Suppressor macrophage treated with lipopolysaccharide for 1 hour (primary cell): ENCODE measurements around the gene KDM3A.
"Not testable (repeated sequence)": the region's sequence is repeated elsewhere in the genome, so short reads cannot be mapped to it uniquely, and the experiment has no call there.

ENCODE experiments used
- DNase-seq, 3 donors: peaks; one replicate each; pipeline ENCODE4 v3.0.0-alpha.2; 2020 to 2022

The KDM3A gene

DNA sequence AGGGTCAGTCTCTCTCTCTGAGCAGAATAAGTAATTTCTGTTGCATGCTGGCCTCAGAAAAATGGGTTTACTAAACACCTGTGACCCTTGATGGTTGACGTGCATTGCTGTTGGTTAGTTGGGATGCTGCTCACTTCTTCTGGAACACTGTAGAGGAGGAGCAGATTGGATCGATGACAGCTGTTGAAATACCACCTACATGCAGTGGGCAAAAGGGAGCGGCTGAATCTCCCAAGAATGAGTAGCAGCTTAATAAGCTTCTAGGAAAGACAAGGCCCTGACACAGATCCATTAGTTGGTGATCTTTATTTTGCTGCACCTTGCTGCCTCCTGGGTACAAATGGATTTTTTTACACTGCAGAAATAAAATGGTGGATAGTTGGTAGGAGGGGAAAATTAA is 43.2 kb downstream of the KDM3A start:
- no peak for DNase-seq

DNA sequence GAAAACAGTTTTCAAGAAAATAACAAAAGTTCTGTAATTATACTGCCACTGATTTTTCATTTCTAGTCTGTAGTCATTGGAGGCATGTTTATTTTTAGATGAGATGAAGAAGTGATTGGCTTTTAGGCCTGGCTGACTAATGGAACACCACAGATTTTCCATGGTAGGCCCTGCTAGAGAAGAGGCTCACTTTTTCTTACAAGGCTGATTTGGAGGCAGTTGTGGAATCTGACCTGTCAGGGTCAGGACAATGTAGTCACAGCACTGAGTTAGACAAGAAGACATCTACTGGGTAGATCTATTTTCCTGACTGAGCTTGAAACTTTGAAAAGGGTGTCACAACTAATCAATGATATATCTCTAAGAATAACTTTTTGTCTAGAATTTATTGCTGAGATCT is 43.9 kb downstream of the KDM3A start:
- no peak for DNase-seq

DNA sequence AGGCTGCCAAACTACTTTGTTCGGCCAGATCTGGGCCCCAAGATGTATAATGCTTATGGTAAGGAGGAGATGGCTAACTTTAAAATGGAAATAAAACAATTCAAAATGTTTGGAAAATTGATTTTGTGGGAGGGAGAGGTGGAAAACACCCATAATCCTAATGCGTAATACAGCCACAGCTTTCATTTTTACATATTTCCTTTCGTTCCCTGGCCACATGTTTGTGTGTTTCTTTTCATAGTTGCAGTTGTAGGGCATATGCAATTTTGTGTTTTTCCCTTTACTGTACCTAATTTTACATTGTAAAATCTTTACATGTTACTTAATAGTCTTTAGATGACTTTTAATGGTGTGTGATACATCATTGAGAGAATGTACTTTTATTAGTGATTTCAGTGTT is 44.6 kb downstream of the KDM3A start:
- no peak for DNase-seq

DNA sequence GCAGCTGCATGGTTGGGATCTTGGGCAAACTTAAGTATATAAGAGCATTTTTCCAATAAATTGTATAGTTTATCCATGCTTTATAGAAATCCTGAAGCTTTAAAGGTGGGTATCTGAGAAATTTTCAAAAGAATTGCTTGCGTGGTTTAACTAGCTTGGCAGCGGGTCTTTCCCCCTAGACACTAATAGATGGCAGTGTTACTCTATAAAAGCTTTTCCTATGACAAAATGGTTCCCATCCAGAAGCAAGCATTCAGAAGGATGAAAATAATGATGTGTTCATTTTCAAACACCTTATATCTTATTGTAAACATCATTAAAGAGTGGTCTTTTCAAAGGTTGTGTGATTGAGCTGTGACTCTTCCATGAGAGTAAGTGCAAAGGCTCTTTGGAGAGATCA is 45.9 kb downstream of the KDM3A start:
- no peak for DNase-seq

DNA sequence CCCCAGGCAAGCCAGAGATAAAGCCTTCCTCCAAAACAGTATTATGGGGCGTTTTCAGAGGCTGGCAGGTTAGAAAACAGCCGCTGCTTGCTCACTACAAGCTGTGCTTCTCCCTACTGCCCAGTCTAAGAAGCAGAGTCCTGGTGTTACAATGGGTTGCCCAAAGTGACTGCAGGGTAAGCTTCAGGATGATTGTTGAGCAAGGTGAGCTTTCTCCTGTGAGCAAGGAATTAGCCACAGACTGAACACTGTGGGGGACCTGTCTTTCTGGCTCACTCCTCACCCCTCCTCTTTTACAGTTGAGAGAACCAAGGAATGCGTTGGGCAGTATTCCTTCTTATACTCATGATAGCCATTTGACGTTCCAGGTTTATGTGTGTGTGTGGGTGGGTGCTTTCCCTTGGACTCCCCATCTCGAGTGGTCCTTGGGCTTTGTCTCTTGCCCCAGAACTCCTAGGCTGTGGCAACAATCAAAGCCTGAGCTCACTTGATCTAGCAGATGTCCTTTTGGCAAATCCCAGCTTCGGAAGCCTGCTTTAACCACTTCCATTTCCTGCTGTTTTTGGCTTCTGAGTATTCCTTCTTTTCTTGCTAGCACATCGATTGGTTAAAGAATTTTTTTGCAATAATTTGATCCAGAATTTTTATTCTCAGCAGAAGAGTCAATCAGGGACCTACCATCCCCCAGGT is 47.5 kb downstream of the KDM3A start:
- DNase-seq = no peak

DNA sequence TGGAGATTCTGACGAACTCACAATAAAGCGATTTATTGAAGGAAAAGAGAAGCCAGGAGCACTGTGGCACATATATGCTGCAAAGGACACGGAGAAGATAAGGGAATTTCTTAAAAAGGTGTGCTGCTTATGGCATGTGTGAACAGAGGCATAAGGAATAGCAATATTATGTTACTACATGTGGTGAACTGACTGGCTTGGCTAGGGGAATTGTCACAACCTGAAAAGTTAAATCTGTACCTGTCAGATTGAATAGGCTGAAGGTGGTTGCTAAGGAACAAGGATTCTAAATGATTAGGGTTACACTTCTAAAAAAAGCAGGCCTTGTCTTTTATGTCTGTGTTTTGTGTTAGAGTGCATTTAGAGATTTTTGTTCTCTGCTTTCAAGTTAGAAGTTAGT is 48.4 kb downstream of the KDM3A start:
- no peak for DNase-seq

DNA sequence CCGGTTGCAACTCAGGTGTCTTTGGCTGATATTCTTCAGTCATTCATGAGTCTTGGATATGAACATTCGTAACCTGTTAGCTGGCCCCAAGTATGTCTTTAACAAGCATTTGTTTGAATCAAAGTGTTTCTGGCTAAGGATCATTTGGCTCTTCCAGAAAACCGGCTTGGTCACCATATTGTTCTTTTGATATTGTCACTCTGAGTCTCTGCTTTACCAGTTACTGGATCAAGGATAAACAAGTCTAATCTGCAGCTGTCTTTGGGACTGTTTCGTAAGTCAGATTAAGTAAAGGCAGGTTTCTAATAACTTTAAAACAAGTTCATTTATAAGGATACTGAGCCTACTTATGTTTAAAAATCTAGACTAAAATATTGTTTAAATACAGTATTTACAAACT is 49.1 kb downstream of the KDM3A start:
- no peak for DNase-seq

DNA sequence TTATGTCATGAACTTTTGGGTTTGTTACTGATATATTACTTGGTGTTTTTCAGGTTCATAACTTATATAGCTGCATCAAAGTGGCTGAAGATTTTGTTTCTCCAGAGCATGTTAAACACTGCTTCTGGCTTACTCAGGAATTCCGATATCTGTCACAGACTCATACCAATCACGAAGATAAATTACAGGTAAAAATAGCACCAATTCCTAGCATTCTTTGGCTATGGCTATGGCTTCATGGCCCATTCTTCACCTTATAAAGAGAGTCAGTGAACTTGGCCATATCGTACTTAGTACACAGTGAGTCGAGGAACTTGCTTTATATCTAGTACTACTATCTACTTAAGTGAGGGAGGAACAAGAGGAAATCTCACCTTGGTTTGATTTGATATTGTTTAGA is 49.9 kb downstream of the KDM3A start:
- DNase-seq = no peak

DNA sequence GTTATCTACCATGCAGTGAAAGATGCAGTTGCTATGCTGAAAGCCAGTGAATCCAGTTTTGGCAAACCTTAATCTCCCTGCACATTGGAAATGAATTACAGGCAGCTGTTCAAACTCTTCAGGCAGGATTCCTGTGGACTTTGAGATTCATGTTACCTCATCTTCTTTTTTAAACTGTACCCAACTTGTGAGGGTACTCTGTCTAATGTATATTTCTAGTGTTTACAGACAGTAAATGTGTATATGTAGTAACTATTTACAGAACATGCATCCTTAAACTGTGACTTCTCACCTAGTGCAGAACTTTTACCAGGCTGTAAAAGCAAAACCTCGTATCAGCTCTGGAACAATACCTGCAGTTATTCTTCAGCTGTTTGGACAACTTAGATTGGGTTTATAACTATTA is 50.9 kb downstream of the KDM3A start:
- DNase-seq = no peak

DNA sequence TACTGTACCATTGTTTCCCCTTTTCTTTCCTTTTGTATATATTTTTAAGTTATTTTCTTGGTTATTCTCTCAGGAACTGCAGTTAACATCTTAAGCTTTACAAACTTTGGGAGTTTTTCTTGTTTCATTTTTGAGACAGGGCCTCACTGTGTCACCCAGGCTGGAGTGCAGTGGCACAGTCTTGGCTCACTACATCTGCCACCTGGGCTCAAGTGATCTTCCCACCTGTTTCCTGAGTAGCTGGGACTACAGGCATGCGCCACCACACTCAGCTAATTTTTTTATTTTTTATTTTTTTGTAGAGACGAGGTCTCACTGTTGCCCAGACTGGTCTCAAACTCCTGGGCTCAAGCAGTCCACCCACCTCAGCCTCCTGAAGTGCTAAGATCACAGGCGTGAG is 55.2 kb downstream of the KDM3A start:
- DNase-seq = not testable (repeated sequence)

DNA sequence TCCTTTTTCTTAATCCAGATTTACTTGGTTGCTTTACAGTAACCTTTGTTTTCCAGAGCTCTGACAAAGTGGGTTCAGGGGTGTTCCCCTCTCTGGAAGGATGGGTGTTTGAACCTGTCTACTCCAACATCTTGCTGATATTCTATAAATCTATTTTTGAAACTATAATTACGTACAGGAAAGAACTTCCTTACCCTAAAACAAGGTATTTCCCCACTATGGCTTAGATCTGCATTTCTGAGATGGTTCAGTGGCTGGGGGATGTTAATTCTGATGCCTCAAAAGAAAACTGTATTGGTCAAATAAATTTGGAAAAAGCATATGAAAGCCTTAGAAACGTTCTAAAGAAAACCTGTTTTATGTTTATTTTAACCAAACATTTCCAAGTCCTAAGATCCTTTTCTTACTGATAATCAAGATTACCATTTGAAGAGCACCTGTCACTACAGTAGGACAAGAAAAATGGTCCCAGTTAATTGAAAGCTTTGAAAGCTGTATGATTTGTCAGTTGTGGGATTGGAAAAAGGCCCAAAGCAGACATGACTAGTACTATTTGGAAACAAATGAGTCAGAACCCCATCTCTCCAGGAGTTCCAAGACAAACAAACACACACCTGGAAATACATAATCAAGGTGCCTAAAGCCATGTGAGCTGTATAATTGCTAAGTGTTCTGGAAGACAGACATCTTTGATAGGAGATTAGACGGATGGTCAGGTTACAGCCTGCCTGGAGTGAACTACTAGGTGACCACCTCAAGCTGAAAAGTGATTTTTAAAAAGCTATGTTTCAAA is 57.5 kb downstream of the KDM3A start:
- no peak for DNase-seq

DNA sequence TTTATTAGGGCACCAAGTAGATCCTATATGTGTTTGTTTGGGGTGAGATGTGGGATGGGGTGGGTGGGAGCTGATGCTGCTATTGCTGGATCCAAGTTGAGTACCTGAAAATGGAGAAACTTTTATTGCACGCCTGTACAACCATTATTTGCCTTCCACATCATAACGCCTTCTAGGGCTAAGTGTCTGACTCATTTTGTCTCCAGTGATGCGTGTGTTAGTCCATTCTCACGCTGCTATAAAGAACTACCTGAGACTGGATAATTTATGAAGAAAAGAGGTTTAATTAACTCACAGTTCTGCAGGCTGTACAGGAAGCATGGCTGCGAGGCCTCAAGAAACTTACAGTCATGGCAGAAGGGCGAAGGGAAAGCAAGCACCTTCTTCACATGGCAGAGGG is 58.2 kb downstream of the KDM3A start:
- no peak for DNase-seq

DNA sequence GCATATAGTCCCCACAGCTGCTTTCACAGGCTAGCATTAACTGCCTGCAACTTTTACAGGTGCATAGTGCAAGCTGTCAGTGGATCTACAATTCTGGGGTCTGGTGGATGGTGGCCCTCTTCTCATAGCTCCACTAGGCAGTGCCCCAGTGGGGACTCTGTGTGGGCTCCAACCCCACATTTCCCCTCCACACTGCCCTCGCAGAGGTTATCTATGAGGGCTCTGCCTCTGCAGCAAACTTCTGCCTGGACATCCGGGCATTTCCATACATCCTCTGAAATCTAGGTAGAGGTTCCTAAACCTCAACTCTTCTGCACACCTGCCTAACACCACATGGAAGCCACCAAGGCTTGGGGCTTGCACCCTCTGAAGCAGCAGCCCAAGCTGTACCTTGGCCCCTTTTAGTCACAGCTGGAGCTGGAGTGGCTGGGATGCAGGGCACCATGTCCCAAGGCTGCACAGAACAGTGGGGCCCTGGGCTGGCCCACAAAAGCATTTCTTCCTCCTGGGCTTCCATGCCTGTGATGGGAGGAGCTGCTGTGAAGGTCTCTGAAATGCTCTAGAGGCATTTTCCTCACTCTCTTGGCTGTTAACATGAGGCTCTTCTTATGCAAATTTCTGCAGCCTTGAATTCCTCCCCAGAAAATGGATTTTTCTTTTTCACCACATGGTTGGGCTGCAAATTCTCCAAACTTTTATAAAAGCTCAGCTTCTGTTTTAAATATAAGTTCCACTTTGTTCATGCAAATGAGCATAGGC is 59.3 kb downstream of the KDM3A start:
- no peak for DNase-seq

DNA sequence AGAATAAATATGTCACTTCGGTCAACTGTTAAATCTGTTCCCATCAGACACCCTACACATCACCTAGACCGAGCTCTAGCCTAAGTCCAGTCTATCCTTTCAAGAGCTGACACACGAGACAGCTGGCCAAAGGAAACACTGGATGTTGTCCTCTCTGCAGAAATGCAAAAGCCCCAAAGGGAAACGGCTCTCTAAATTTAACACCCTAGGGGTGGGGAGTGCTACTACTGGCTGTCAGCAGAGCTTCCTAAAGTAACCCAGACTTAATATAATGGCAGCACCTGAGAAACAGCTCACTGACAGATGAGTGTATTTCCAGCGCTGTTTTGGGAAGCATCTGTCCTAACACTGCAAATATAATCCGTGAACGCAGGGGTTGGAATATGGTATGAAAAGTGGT is 66.4 kb downstream of the KDM3A start:
- DNase-seq = no peak

DNA sequence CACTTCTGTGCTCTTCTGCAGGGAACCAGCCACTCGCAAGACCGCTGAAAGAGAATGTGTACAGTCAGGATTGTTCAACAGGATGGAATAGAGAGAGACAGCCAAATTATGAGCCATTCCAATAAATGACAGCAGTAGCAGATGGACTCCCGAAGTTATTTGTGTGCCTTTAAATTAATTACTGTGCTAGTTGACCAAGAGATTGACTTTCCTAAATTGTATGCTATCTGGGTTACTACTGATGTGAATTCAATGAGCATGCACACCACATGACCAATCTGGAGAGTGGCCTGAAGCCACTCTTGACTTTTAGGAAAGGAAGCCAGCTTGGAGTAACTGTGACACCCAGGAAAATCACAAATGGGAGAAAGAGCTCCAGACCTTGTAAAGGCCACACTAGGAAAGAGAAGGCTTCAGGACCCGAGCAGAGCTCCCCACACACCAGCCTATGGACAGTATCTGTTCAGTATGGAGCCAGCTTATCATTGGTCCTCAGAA is 69.3 kb downstream of the KDM3A start:
- DNase-seq = no peak

DNA sequence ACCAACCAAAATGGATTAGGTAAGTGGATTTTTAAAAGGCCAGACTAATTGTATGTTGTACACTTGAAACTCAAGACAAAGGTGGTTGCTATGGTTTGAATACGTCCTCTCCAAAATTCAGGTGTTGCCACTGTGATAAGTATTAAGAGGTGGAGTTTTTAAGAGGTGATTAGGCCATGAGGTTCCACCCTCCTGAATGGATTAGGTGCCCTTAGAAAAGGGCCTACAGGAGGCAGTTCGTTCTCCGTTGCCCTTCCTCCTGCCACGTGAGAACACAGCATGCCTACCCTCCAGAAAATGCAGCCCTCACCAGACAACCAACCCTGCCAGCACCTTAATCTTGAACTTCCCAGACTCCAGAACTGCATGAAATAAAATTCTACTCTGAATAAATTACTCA is 70.9 kb downstream of the KDM3A start:
- DNase-seq = no peak

DNA sequence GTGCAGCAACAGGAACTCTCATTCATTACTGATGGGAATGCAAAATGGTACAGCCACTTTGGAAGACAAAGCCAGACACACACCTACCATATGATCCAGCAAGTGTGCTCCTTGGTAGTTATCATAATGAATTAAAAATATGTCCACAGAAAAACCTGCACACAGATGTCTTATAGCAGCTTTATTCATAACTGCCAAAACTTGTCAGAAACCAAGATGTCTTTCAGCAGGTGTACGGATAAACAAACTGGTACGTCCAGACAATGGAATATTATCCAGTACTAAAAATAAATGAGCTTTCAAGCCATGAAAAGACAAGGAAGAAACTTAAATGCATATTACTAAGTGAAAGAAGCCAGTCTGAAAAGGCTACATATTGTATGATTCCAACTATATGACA is 71.7 kb downstream of the KDM3A start:
- no peak for DNase-seq

DNA sequence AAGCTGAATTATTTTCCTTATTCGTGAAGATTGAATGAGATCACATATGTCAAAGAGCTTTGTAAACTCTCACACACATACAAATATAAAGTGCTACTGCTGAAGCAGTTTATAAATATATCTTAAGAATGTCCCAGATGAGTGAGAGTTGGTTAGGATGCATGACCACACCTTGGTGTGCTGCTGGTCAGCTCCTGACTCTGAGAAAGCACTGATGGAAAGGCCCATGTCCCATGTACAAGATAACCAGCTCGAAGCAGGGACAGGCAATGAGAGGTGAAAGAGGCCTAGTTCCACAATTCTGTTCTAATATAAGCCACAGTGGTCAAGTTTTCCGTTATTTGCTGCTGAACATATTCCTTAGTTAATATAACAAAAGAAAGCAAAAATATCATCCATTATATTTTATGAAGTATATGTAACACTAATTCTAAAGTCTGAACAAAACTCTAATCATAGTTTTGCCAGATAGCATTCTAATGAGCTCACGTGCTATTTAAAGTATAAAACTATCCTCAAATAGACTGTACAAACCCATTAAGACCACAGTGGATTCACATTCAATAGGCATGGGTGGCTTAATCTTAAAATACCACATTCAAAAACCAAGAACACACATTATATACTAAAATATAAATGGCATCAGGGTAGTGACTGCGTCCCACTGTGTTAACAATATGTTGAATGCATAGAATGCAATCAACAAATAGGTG is 72.9 kb downstream of the KDM3A start:
- no peak for DNase-seq

DNA sequence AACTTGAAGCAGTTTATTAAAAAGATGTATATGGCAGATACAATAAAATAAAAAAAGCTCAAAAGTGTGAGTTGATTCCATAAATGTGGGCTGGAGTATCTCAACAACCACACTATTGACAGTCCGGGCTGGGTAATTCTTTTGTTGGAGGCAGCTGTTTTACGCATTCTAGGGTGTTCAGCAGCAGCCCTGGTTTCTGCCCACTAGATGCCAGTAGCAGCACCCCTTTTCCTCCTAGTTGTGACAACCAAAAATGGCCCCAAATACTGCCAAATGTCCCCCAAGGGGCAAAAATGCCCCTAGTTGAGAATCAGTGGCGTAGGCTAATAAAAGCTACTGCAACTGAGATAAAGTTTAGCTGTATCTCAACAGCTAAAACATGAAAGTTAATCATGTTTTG is 77.3 kb downstream of the KDM3A start:
- peak; percentile 27 to 37 (median 28) for DNase-seq

DNA sequence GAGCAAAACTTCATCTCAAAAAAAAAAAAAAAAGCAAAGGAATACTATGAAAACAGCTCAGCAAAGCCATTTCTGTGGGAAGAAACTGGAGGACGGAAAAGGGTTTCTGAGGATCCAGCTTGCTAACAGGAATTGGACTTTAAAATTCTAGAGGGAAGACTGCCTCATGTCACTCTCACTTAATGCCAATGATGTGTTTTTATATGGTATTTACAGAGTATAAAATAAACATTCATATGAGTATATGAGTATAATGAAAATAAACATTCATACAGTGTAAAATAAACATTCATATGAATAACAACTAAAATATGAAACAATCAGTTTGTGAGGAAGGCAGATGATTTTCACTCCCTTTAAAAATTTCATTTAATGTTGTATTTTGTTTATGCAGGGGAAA is 78.2 kb downstream of the KDM3A start:
- DNase-seq = no peak

DNA sequence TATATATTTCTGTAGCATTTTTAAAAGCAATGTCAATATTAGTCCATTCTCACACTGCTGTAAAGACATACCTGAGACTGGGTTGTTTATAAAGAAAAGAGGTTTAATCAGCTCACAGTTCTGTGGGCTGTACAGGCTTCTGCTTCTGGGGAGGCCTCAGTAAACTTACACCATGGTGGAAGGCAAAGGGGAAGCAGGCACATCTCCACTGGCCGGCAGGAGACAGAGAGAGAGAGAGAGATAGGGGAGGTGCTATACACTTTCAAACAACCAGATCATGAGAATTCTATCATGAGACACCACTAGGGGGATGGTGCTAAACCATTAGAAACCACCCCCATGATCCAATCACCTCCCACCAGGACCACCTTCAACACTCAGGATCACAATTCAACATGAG is 79.0 kb downstream of the KDM3A start:
- no peak for DNase-seq

DNA sequence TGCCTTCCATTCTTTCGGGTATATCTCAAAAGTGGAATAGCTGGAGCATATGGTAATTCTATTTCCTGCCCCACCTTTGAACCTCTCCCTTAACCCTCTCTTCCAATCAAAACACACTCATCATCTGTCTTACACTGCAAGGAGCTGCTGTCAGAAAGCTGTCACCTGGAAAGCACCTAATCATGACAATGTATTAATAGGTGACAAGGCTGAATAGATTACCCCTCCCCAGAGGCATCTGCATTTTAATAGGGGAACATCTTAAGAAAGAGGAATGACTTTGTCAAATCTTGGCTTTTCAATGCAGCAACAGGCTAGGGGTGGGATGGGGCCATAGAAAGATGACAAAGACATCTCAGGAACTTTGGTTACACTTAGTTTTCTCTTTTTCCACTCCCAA is 80.8 kb downstream of the KDM3A start:
- no peak for DNase-seq

DNA sequence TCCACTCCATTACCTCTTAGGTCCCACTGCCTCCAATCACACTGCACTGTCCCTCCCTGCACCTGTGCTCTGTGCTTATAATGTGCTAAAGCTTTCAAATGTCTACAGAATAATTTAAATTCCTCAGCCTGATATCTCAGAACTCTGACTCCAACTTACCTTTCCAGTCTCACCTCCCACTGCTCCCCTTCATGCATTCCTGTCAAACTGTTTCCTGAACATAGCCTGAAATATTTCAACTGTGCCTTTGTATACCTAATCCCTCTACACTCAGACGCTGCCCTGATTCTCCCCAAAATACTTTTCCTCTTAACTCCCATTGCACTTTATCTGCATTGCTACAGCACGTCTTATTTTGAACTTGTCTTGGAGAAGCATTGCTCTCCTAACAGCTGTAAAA is 81.5 kb downstream of the KDM3A start:
- no peak for DNase-seq
